ENCODE results near the gene VSIG10. TPM values are rescaled to one million over a fixed set of nuclear protein-coding genes. Genes with fewer than 3 reads are reported as not detected.

Gene VSIG10
- total and polyA plus RNA-seq, 2 of the 13 experiments (the other 11 are each of a cell fraction or from before 2014, with no cell fraction given), result 25.6 to 42.5 TPM

DNA sequence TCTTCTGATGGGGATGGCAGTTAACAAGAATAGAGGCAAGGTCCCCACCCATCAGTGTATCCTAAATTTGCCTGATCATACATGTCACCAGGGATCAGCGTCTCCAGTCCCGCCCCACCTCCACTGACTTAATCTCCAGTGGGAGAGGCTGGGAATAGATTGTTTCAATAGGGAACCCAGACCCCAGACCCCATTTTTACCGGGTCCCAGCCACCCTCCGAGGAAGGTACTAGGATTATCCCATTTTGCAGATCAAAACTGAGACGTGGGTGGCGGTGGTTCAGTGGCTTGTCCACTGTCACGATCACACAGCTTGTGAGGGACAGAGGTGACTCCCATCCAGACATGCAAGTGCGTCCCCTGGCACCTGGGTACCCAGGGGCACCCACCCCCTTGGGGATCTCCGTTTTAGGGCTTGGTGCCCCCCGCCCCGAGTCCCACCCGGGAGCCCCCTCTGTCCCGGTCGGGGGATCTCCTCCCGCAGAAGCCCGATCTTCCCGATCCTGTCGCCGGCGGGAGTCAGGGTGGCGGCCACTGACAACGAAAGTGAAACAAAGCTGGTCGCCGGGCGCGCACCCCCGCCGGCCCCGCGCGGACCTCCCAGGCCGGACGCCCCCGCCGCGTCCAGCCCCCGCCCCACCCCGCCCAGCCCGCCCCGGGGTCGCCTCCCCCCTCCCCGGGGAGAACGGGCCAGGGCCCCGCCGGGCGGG lies 43.4 kb downstream of the VSIG10 start (continued):
- TF ChIP-seq, protein P1, sequence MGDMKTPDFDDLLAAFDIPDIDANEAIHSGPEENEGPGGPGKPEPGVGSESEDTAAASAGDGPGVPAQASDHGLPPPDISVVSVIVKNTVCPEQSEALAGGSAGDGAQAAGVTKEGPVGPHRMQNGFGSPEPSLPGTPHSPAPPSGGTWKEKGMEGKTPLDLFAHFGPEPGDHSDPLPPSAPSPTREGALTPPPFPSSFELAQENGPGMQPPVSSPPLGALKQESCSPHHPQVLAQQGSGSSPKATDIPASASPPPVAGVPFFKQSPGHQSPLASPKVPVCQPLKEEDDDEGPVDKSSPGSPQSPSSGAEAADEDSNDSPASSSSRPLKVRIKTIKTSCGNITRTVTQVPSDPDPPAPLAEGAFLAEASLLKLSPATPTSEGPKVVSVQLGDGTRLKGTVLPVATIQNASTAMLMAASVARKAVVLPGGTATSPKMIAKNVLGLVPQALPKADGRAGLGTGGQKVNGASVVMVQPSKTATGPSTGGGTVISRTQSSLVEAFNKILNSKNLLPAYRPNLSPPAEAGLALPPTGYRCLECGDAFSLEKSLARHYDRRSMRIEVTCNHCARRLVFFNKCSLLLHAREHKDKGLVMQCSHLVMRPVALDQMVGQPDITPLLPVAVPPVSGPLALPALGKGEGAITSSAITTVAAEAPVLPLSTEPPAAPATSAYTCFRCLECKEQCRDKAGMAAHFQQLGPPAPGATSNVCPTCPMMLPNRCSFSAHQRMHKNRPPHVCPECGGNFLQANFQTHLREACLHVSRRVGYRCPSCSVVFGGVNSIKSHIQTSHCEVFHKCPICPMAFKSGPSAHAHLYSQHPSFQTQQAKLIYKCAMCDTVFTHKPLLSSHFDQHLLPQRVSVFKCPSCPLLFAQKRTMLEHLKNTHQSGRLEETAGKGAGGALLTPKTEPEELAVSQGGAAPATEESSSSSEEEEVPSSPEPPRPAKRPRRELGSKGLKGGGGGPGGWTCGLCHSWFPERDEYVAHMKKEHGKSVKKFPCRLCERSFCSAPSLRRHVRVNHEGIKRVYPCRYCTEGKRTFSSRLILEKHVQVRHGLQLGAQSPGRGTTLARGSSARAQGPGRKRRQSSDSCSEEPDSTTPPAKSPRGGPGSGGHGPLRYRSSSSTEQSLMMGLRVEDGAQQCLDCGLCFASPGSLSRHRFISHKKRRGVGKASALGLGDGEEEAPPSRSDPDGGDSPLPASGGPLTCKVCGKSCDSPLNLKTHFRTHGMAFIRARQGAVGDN (CRISPR knock-in tag; IDR thresholded peaks at IDR 0.05), result peak; percentile 19; the same call in 1 of the 2 replicates
- TF ChIP-seq MTA3 (CRISPR knock-in tag; IDR thresholded peaks at IDR 0.05), result no peak
- TF ChIP-seq POLR2AphosphoS2 (IDR thresholded peaks at IDR 0.05; ENCODE audit: low read depth, low read length), result no peak
- TF ChIP-seq ASH2L (IDR thresholded peaks at IDR 0.05; ENCODE audit: insufficient read length, low read depth, low read length), result peak; percentile 51
- TF ChIP-seq, protein P2, sequence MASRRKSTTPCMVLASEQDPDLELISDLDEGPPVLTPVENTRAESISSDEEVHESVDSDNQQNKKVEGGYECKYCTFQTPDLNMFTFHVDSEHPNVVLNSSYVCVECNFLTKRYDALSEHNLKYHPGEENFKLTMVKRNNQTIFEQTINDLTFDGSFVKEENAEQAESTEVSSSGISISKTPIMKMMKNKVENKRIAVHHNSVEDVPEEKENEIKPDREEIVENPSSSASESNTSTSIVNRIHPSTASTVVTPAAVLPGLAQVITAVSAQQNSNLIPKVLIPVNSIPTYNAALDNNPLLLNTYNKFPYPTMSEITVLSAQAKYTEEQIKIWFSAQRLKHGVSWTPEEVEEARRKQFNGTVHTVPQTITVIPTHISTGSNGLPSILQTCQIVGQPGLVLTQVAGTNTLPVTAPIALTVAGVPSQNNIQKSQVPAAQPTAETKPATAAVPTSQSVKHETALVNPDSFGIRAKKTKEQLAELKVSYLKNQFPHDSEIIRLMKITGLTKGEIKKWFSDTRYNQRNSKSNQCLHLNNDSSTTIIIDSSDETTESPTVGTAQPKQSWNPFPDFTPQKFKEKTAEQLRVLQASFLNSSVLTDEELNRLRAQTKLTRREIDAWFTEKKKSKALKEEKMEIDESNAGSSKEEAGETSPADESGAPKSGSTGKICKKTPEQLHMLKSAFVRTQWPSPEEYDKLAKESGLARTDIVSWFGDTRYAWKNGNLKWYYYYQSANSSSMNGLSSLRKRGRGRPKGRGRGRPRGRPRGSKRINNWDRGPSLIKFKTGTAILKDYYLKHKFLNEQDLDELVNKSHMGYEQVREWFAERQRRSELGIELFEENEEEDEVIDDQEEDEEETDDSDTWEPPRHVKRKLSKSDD (CRISPR knock-in tag; IDR thresholded peaks at IDR 0.05; ENCODE audit: low read depth), result no peak
- TF ChIP-seq ZNF629 (CRISPR knock-in tag; conservative IDR thresholded peaks at IDR 0.05), result peak; percentile 54; the same call in 1 of the 2 replicates
- TF ChIP-seq SNAI1 (CRISPR knock-in tag; IDR thresholded peaks at IDR 0.05; ENCODE audit: borderline replicate concordance), result no peak
- no peak for TF ChIP-seq RBM39 (IDR thresholded peaks at IDR 0.05; ENCODE audit: low read depth, low read length, poor library complexity, severe bottlenecking)
- no peak for TF ChIP-seq ZNF567 (CRISPR knock-in tag; IDR thresholded peaks at IDR 0.05; ENCODE audit: borderline replicate concordance)
- TF ChIP-seq, protein P3, sequence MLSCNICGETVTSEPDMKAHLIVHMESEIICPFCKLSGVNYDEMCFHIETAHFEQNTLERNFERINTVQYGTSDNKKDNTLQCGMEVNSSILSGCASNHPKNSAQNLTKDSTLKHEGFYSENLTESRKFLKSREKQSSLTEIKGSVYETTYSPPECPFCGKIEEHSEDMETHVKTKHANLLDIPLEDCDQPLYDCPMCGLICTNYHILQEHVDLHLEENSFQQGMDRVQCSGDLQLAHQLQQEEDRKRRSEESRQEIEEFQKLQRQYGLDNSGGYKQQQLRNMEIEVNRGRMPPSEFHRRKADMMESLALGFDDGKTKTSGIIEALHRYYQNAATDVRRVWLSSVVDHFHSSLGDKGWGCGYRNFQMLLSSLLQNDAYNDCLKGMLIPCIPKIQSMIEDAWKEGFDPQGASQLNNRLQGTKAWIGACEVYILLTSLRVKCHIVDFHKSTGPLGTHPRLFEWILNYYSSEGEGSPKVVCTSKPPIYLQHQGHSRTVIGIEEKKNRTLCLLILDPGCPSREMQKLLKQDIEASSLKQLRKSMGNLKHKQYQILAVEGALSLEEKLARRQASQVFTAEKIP (CRISPR knock-in tag; IDR thresholded peaks at IDR 0.05; ENCODE audit: borderline replicate concordance), result no peak
- TF ChIP-seq, protein P4, sequence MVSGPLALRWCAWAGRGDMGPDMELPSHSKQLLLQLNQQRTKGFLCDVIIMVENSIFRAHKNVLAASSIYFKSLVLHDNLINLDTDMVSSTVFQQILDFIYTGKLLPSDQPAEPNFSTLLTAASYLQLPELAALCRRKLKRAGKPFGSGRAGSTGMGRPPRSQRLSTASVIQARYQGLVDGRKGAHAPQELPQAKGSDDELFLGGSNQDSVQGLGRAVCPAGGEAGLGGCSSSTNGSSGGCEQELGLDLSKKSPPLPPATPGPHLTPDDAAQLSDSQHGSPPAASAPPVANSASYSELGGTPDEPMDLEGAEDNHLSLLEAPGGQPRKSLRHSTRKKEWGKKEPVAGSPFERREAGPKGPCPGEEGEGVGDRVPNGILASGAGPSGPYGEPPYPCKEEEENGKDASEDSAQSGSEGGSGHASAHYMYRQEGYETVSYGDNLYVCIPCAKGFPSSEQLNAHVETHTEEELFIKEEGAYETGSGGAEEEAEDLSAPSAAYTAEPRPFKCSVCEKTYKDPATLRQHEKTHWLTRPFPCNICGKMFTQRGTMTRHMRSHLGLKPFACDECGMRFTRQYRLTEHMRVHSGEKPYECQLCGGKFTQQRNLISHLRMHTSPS (CRISPR knock-in tag; IDR thresholded peaks at IDR 0.05; ENCODE audit: low read depth), result no peak
- TF ChIP-seq, protein P5, sequence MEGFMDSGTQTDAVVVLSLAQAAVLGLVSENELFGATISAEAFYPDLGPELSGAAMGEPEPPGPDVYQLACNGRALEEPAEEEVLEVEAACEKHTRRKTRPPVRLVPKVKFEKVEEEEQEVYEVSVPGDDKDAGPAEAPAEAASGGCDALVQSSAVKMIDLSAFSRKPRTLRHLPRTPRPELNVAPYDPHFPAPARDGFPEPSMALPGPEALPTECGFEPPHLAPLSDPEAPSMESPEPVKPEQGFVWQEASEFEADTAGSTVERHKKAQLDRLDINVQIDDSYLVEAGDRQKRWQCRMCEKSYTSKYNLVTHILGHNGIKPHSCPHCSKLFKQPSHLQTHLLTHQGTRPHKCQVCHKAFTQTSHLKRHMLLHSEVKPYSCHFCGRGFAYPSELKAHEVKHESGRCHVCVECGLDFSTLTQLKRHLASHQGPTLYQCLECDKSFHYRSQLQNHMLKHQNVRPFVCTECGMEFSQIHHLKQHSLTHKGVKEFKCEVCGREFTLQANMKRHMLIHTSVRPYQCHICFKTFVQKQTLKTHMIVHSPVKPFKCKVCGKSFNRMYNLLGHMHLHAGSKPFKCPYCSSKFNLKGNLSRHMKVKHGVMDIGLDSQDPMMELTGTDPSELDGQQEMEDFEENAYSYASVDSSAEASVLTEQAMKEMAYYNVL (CRISPR knock-in tag; IDR thresholded peaks at IDR 0.05; ENCODE audit: borderline replicate concordance), result no peak
- TF ChIP-seq ZNF468 (CRISPR knock-in tag; IDR thresholded peaks at IDR 0.05), result no peak
